Karpas-422 (cell line): ENCODE data around the gene TBC1D22B. TPM values are rescaled to one million over a fixed set of nuclear protein-coding genes. Genes with fewer than 3 reads are reported as not detected.

ENCODE experiments used
- DNase-seq: peaks from one replicate; pipeline ENCODE4 v3.0.0-alpha.2; 2015
- H2AFZ ChIP-seq: fragments of 200-600 bp; sonication (generic); 2 replicates; pipeline ENCODE4 v1.6.1; 2014; ENCODE audit warnings: antibody characterized with exemption, low read length, mixed read lengths
- H3K27ac ChIP-seq: fragments of 200-600 bp; sonication (generic); 2 replicates; pipeline ENCODE4 v1.5.1; 2014; ENCODE audit warnings: mild to moderate bottlenecking, low read length, moderate library complexity
- H3K27me3 ChIP-seq: fragments of 200-600 bp; sonication (generic); 2 replicates; pipeline ENCODE4 v1.6.1; 2014; ENCODE audit warnings: low read length, mixed read lengths
- H3K36me3 ChIP-seq: fragments of 200-600 bp; sonication (generic); 2 replicates; pipeline ENCODE4 v1.6.1; 2014; ENCODE audit warnings: low read length, mixed read lengths; ENCODE audit not compliant: insufficient read depth
- H3K4me1 ChIP-seq: fragments of 200-600 bp; sonication (generic); 2 replicates; pipeline ENCODE4 v1.6.1; 2014; ENCODE audit warnings: mild to moderate bottlenecking, low read length, mixed read lengths
- H3K4me2 ChIP-seq: fragments of 200-600 bp; sonication (generic); 2 replicates; pipeline ENCODE4 v1.6.1; 2014; ENCODE audit warnings: low read length, low read depth, mild to moderate bottlenecking; ENCODE audit not compliant: poor library complexity, severe bottlenecking
- H3K4me3 ChIP-seq: fragments of 200-600 bp; sonication (generic); 2 replicates; pipeline ENCODE4 v1.5.1; 2014; ENCODE audit warnings: mild to moderate bottlenecking, antibody characterized with exemption, low read length, mixed read lengths
- H3K79me2 ChIP-seq: fragments of 200-600 bp; sonication (generic); 2 replicates; pipeline ENCODE4 v1.6.1; 2014; ENCODE audit warnings: mild to moderate bottlenecking, low read length, mixed read lengths
- H3K9ac ChIP-seq: fragments of 200-600 bp; sonication (generic); 2 replicates; pipeline ENCODE4 v1.6.0; 2014; ENCODE audit warnings: low read length
- H3K9me2 ChIP-seq: fragments of 200-600 bp; sonication (generic), shearing (Covaris generic); replicated peaks from 2 replicates; pipeline ENCODE4 v1.6.0; 2014; ENCODE audit warnings: mild to moderate bottlenecking, low read length, moderate library complexity; ENCODE audit not compliant: insufficient read depth
- H3K9me3 ChIP-seq: fragments of 300-700, 200-600 bp; sonication (generic); 2 replicates; pipeline ENCODE4 v1.6.1; 2014; ENCODE audit warnings: low read length, mixed read lengths
- H4K20me1 ChIP-seq: fragments of 200-600 bp; sonication (generic); 2 replicates; pipeline ENCODE4 v1.6.1; 2014; ENCODE audit warnings: mild to moderate bottlenecking, antibody characterized with exemption, low read length, low read depth; ENCODE audit not compliant: insufficient read depth
- total RNA-seq: library from RNA; depleted of rRNA; stranded (reverse); fragments of >200 nt; shearing (Covaris generic); gene quantifications from 2 replicates; pipeline ENCODE4 v1.2.3, GENCODE V29; 2014; ENCODE audit warnings: low replicate concordance

TBC1D22B gene
- total RNA-seq, 1 experiment from 2014 or later = 9.2 TPM

- Histone ChIP-seq H3K79me2 (peaks cover 89% of the 10 kb centered on the region), H2AFZ (no peak overlapping the region), H3K27ac (no peak overlapping the region), H3K9me3 (no peaks in the 10 kb centered on the region), H3K4me3 (no peak overlapping the region), H3K9me2 (no peaks in the 10 kb centered on the region), H3K9ac (no peak overlapping the region), H4K20me1 (peaks cover 9% of the 10 kb centered on the region; the same call in 1 of the 2 replicates), H3K27me3 (no peaks in the 10 kb centered on the region), H3K36me3 (peaks cover 22% of the 10 kb centered on the region; the same call in 1 of the 2 replicates), H3K4me2 (no peak overlapping the region), H3K4me1 (peaks cover 46% of the 10 kb centered on the region)
- no peak for DNase-seq
Measured at GRCh38 chr6:37359039-37359438, 101.5 kb downstream of the TBC1D22B start.

- H3K4me2 ChIP-seq = no peak overlapping the region
- no peaks in the 10 kb centered on the region for H3K27me3 ChIP-seq
- no peak for DNase-seq
- H2AFZ ChIP-seq = no peak overlapping the region
- no peaks in the 10 kb centered on the region for H3K9me3 ChIP-seq
- peaks cover 22% of the 10 kb centered on the region for H3K4me1 ChIP-seq
- H3K79me2 ChIP-seq = peaks cover 86% of the 10 kb centered on the region
- no peaks in the 10 kb centered on the region for H3K9me2 ChIP-seq
- peaks cover 35% of the 10 kb centered on the region; the same call in 1 of the 2 replicates for H3K36me3 ChIP-seq
- no peak overlapping the region for H3K9ac ChIP-seq
- H4K20me1 ChIP-seq = 0 out of 2 replicates have a peak, but pooled peaks cover 4% of the 10 kb centered on the region
- no peak overlapping the region for H3K4me3 ChIP-seq
- H3K27ac ChIP-seq = no peak overlapping the region
Measured at GRCh38 chr6:37362101-37362828, 104.7 kb downstream of the TBC1D22B start.

GRCh38 chr6:37365791-37366190 is 108.2 kb downstream of the TBC1D22B start:
- no peak overlapping the region for H3K4me2 ChIP-seq
- DNase-seq = peak; percentile 50
- H3K9me2 ChIP-seq = no peaks in the 10 kb centered on the region
- peaks cover 80% of the 10 kb centered on the region for H3K79me2 ChIP-seq
- no peak overlapping the region for H2AFZ ChIP-seq
- no peak overlapping the region for H3K4me3 ChIP-seq
- no peaks in the 10 kb centered on the region for H3K27me3 ChIP-seq
- H3K9me3 ChIP-seq = no peaks in the 10 kb centered on the region
- peaks cover 47% of the 10 kb centered on the region; the same call in 1 of the 2 replicates for H3K36me3 ChIP-seq
- H3K27ac ChIP-seq = no peak overlapping the region; the same call in 1 of the 2 replicates
- H4K20me1 ChIP-seq = no peaks in the 10 kb centered on the region
- H3K4me1 ChIP-seq = peaks cover 25% of the 10 kb centered on the region
- no peak overlapping the region for H3K9ac ChIP-seq

- H3K4me3 ChIP-seq = no peak overlapping the region
- H3K36me3 ChIP-seq = peaks cover 44% of the 10 kb centered on the region; the same call in 1 of the 2 replicates
- no peak for DNase-seq
Measured at GRCh38 chr6:37366910-37367309, 109.3 kb downstream of the TBC1D22B start.

GRCh38 chr6:37368961-37369320 is 111.4 kb downstream of the TBC1D22B start:
- Histone ChIP-seq H3K79me2 (peaks cover 74% of the 10 kb centered on the region), H2AFZ (no peak overlapping the region), H3K36me3 (peaks cover 43% of the 10 kb centered on the region; the same call in 1 of the 2 replicates), H3K9me3 (no peaks in the 10 kb centered on the region), H3K27ac (peak overlapping the region; percentile 31; the same call in 1 of the 2 replicates), H3K9me2 (no peaks in the 10 kb centered on the region), H4K20me1 (no peaks in the 10 kb centered on the region), H3K9ac (no peak overlapping the region), H3K4me2 (no peak overlapping the region), H3K4me3 (no peak overlapping the region), H3K27me3 (no peaks in the 10 kb centered on the region), H3K4me1 (peaks cover 44% of the 10 kb centered on the region)
- DNase-seq = no peak

More at GRCh38 chr6:37366910-37367309, 109.3 kb downstream of the TBC1D22B start:
- Histone ChIP-seq H3K9me2 (no peaks in the 10 kb centered on the region), H3K9ac (no peak overlapping the region), H3K9me3 (no peaks in the 10 kb centered on the region), H3K27me3 (no peaks in the 10 kb centered on the region), H3K4me1 (peaks cover 34% of the 10 kb centered on the region), H4K20me1 (no peaks in the 10 kb centered on the region), H3K27ac (no peak overlapping the region), H3K79me2 (peaks cover 86% of the 10 kb centered on the region), H2AFZ (no peak overlapping the region), H3K4me2 (no peak overlapping the region)

- no peaks in the 10 kb centered on the region for H4K20me1 ChIP-seq
- H3K9ac ChIP-seq = no peak overlapping the region
- H3K4me1 ChIP-seq = peaks cover 50% of the 10 kb centered on the region
- no peak overlapping the region for H3K4me3 ChIP-seq
- peaks cover 70% of the 10 kb centered on the region for H3K79me2 ChIP-seq
- no peak overlapping the region for H2AFZ ChIP-seq
- H3K36me3 ChIP-seq = peaks cover 39% of the 10 kb centered on the region; the same call in 1 of the 2 replicates
- no peaks in the 10 kb centered on the region for H3K9me2 ChIP-seq
- DNase-seq = no peak
- no peak overlapping the region for H3K4me2 ChIP-seq
- peak overlapping the region; percentile 31 for H3K27ac ChIP-seq
- H3K9me3 ChIP-seq = no peaks in the 10 kb centered on the region
- no peaks in the 10 kb centered on the region for H3K27me3 ChIP-seq
Measured at GRCh38 chr6:37369321-37370201, 112.0 kb downstream of the TBC1D22B start.

- no peak for DNase-seq
- Histone ChIP-seq H4K20me1 (no peaks in the 10 kb centered on the region), H3K9me3 (no peaks in the 10 kb centered on the region), H3K4me3 (no peak overlapping the region), H3K79me2 (peaks cover 59% of the 10 kb centered on the region), H3K27ac (peak overlapping the region; percentile 21), H3K9ac (no peak overlapping the region), H3K4me1 (peaks cover 69% of the 10 kb centered on the region), H2AFZ (no peak overlapping the region), H3K9me2 (no peaks in the 10 kb centered on the region), H3K27me3 (no peaks in the 10 kb centered on the region), H3K36me3 (peaks cover 34% of the 10 kb centered on the region; the same call in 1 of the 2 replicates), H3K4me2 (no peak overlapping the region)
Measured at GRCh38 chr6:37371154-37372083, 113.8 kb downstream of the TBC1D22B start.
